Liver (tissue), 9 donors: Measurements from ENCODE around the gene TBC1D16. TPM values are rescaled to one million over a fixed set of nuclear protein-coding genes. Genes with fewer than 3 reads are reported as not detected.
A peak's percentile ranks its signal among the peaks of the same experiment; 100 is the strongest.

ENCODE experiments used
- DNase-seq: peaks from one replicate; pipeline ENCODE4 v3.0.0-alpha.2; 2017; ENCODE audit warnings: low spot score
- H3K27ac ChIP-seq, 2 donors: one replicate each; pipeline ENCODE4 v1.7.0; 2013; ENCODE audit warnings: inconsistent platforms in 2 of 2, low read length in 2 of 2, control low read depth in 1 of 2, low read depth in 1 of 2, mild to moderate bottlenecking in 1 of 2
- H3K27me3 ChIP-seq, 4 donors: one replicate each; pipeline versions ENCODE4 v1.6.1 to v1.7.0; 2013; ENCODE audit warnings: low read length in 3 of 4, inconsistent platforms in 1 of 4, mild to moderate bottlenecking in 1 of 4, moderate library complexity in 1 of 4; ENCODE audit not compliant: control insufficient read depth in 4 of 4, insufficient read depth in 4 of 4
- H3K36me3 ChIP-seq, 4 donors: one replicate each; pipeline versions ENCODE4 v1.6.1 to v1.7.0; 2013; ENCODE audit warnings: low read length in 3 of 4, mild to moderate bottlenecking in 3 of 4, low read depth in 1 of 4, moderate library complexity in 1 of 4; ENCODE audit not compliant: control insufficient read depth in 4 of 4, insufficient read depth in 3 of 4
- H3K4me1 ChIP-seq, 4 donors: one replicate each; pipeline versions ENCODE4 v1.6.1 to v1.7.0; 2013; ENCODE audit warnings: low read length in 3 of 4, mild to moderate bottlenecking in 3 of 4, moderate library complexity in 1 of 4; ENCODE audit not compliant: control insufficient read depth in 4 of 4, insufficient read depth in 4 of 4
- H3K4me3 ChIP-seq, 3 donors: one replicate each; pipeline versions ENCODE4 v1.6.1 to v1.7.0; 2013; ENCODE audit warnings: low read length in 3 of 3, control low read depth in 1 of 3, low read depth in 1 of 3, mild to moderate bottlenecking in 1 of 3
- H3K9ac ChIP-seq, 2 donors: one replicate each; pipeline ENCODE4 v1.7.0; 2013; ENCODE audit warnings: low read length in 2 of 2, mild to moderate bottlenecking in 2 of 2, moderate library complexity in 2 of 2, control low read depth in 1 of 2, low read depth in 1 of 2
- H3K9me3 ChIP-seq, 4 donors: one replicate each; pipeline versions ENCODE4 v1.6.1 to v1.7.0; 2013; ENCODE audit warnings: low read length in 3 of 4; ENCODE audit not compliant: control insufficient read depth in 4 of 4
- ATF3 ChIP-seq: IDR thresholded peaks from 2 replicates; pipeline ENCODE4 v1.6.1; 2016; ENCODE audit warnings: antibody characterized with exemption
- CTCF ChIP-seq: fragments of 150-350 bp; IDR thresholded peaks from 2 replicates; pipeline ENCODE4 v1.5.1; 2017; ENCODE audit warnings: improper control_type of control experiment, low read depth, low read length; ENCODE audit not compliant: missing input control
- EGR1 ChIP-seq, 2 donors: IDR thresholded peaks; 2 replicates each; pipeline ENCODE4 v1.6.1; 2016 to 2018; ENCODE audit warnings: antibody characterized with exemption in 2 of 2, low read depth in 2 of 2
- FOXA1 ChIP-seq: IDR thresholded peaks from 2 replicates; pipeline ENCODE4 v1.6.1; 2016; ENCODE audit warnings: antibody characterized with exemption
- FOXA2 ChIP-seq: IDR thresholded peaks from 2 replicates; pipeline ENCODE4 v1.6.1; 2016; ENCODE audit warnings: antibody characterized with exemption
- GABPA ChIP-seq, 2 donors: IDR thresholded peaks in 1 of 2; conservative IDR thresholded peaks in 1 of 2; 2 replicates each; pipeline ENCODE4 v1.6.1; 2016; ENCODE audit warnings: antibody characterized with exemption in 2 of 2, mild to moderate bottlenecking in 1 of 2, moderate library complexity in 1 of 2
- HNF4A ChIP-seq, 2 donors: conservative IDR thresholded peaks; 2 replicates each; pipeline ENCODE4 v1.6.1; 2016; ENCODE audit warnings: antibody characterized with exemption in 2 of 2, mild to moderate bottlenecking in 2 of 2
- HNF4G ChIP-seq: IDR thresholded peaks from 2 replicates; pipeline ENCODE4 v1.6.1; 2016; ENCODE audit warnings: antibody characterized with exemption
- JUND ChIP-seq, 2 donors: IDR thresholded peaks; 2 replicates each; pipeline ENCODE4 v1.6.1; 2016; ENCODE audit warnings: antibody characterized with exemption in 2 of 2
- MAX ChIP-seq: IDR thresholded peaks from 2 replicates; pipeline ENCODE4 v1.6.1; 2016; ENCODE audit warnings: antibody characterized with exemption
- NR2F2 ChIP-seq: IDR thresholded peaks from 2 replicates; pipeline ENCODE4 v1.6.1; 2016; ENCODE audit warnings: antibody characterized with exemption
- RAD21 ChIP-seq, 2 donors: IDR thresholded peaks; 2 replicates each; pipeline ENCODE4 v1.6.1; 2016; ENCODE audit warnings: antibody characterized with exemption in 2 of 2, mild to moderate bottlenecking in 2 of 2
- REST ChIP-seq: IDR thresholded peaks from 2 replicates; pipeline ENCODE4 v1.6.1; 2016; ENCODE audit warnings: antibody characterized with exemption, mild to moderate bottlenecking
- RXRA ChIP-seq, 2 donors: IDR thresholded peaks; 2 replicates each; pipeline ENCODE4 v1.6.1; 2017 to 2018; ENCODE audit warnings: antibody characterized with exemption in 2 of 2, mild to moderate bottlenecking in 1 of 2
- SP1 ChIP-seq: IDR thresholded peaks from 2 replicates; pipeline ENCODE4 v1.6.1; 2018; ENCODE audit warnings: antibody characterized with exemption, mild to moderate bottlenecking
- YY1 ChIP-seq: IDR thresholded peaks from 2 replicates; pipeline ENCODE4 v1.6.1; 2016; ENCODE audit warnings: antibody characterized with exemption, mild to moderate bottlenecking
- ZBTB33 ChIP-seq: IDR thresholded peaks from 2 replicates; pipeline ENCODE4 v1.6.1; 2016; ENCODE audit warnings: antibody characterized with exemption
- WGBS: extraction: QIAGEN DNeasy Blood & Tissue Kit; methylation state at CpG from one replicate; pipeline ENCODE4 v1.1.7; 2013; 5-methylcytosine and 5-hydroxymethylcytosine counted together
- polyA plus RNA-seq, 2 donors: library from polyadenylated mRNA; stranded (reverse) in 1 of 2; unstranded in 1 of 2; fragments of 200-250 nt in 1 of 2; fragments of >200 nt in 1 of 2; fragmentation: Nextera tagmentation in 1 of 2; extraction: Ambion mirVana in 1 of 2; gene quantifications; one replicate each; pipeline versions ENCODE4 v1.2.1 to v1.2.3, GENCODE V29; 2013 to 2015
- total RNA-seq, 2 donors: library from RNA; depleted of rRNA; stranded (reverse); fragments of >200 nt; gene quantifications; one replicate each; pipeline ENCODE4 v1.2.3, GENCODE V29; 2014
- donor health status: healthy.
- donor health status: healthy.
- donor health status: healthy.
- donor health status: healthy.
- donor health status: healthy.

TBC1D16 gene
- total and polyA plus RNA-seq, 4 donors: 3.4 to 29.5 (median 4.7) TPM

GRCh38 chr17:79930062-79930876 lies 105.4 kb downstream of the TBC1D16 start:
- peak overlapping the region in 1 of 3 donors; percentile 20 for H3K4me3 ChIP-seq
- H3K27me3 ChIP-seq: no peaks in the 10 kb centered on the region
- H3K27ac ChIP-seq: no peak overlapping the region
- no peak for TF ChIP-seq CTCF
- TF ChIP-seq EGR1 (IDR thresholded peaks at IDR 0.05; ENCODE audit: low read depth in 2 of 2): no peak
- no peak for TF ChIP-seq REST
- no peak for TF ChIP-seq GABPA (IDR thresholded peaks at IDR 0.05 in 1 of 2, conservative IDR thresholded peaks at IDR 0.05 in 1 of 2)
- no peak for TF ChIP-seq HNF4A (conservative IDR thresholded peaks at IDR 0.05)
- TF ChIP-seq ZBTB33: no peak
- no peak for TF ChIP-seq SP1
- TF ChIP-seq YY1: no peak
- no peak for TF ChIP-seq RXRA (IDR thresholded peaks at IDR 0.05)
- H3K9me3 ChIP-seq: no peaks in the 10 kb centered on the region
- peaks cover 3 to 14% (median 7%) of the 10 kb centered on the region in 4 donors for H3K4me1 ChIP-seq
- no peak overlapping the region for H3K9ac ChIP-seq
- 4% methylated on average over 59 of the region's 59 CpGs for WGBS
- H3K36me3 ChIP-seq: no peaks in the 10 kb centered on the region
- no peak for DNase-seq

GRCh38 chr17:79929257-79930061 lies 106.2 kb downstream of the TBC1D16 start:
- Histone ChIP-seq H3K36me3 (no peaks in the 10 kb centered on the region), H3K9me3 (no peaks in the 10 kb centered on the region), H3K9ac (no peak overlapping the region), H3K4me3 (no peak overlapping the region), H3K27ac (no peak overlapping the region), H3K27me3 (no peaks in the 10 kb centered on the region), H3K4me1 (peaks cover 3 to 15% (median 10%) of the 10 kb centered on the region in 4 donors)
- no peak for DNase-seq
- 86% methylated on average over 25 of the region's 25 CpGs for WGBS
- TF ChIP-seq NR2F2 (no peak), EGR1 (IDR thresholded peaks at IDR 0.05; ENCODE audit: low read depth in 2 of 2) (no peak), MAX (no peak), CTCF (no peak), YY1 (no peak), SP1 (no peak), FOXA2 (no peak), FOXA1 (no peak), HNF4G (no peak), ZBTB33 (no peak), JUND (IDR thresholded peaks at IDR 0.05) (no peak), ATF3 (no peak), RXRA (IDR thresholded peaks at IDR 0.05) (no peak), RAD21 (IDR thresholded peaks at IDR 0.05) (no peak)
